ENCODE measurements around the gene FCF1.
A peak's percentile ranks its signal among the peaks of the same experiment; 100 is the strongest.

The FCF1 gene

GRCh38 chr14:74712499-74713394 is at the start of gene FCF1, which contains the start of gene AREL1:
TSS of gene FCF1 (plus strand) at chr14:74713144. CDS start at chr14:74713198, 54 bp downstream.
TSS of gene AREL1 (minus strand) at chr14:74713080. CDS start at chr14:74685615, 27,465 bp downstream.
- peak; percentile 93 for DNase-seq

GRCh38 chr14:74663884-74664283 is 49.1 kb upstream of the FCF1 start:
- no peak for DNase-seq

- no peak for DNase-seq
These were observed 48.2 kb upstream of the FCF1 start for GRCh38 chr14:74664717-74665116.

GRCh38 chr14:74667758-74668157 is 45.2 kb upstream of the FCF1 start:
- DNase-seq: no peak

- no peak for DNase-seq
These were observed 43.7 kb upstream of the FCF1 start for GRCh38 chr14:74669256-74669655.

GRCh38 chr14:74669846-74670245 is 43.1 kb upstream of the FCF1 start:
- DNase-seq: no peak

GRCh38 chr14:74670726-74671411 is 42.1 kb upstream of the FCF1 start:
- no peak for DNase-seq

GRCh38 chr14:74671789-74672188 is 41.2 kb upstream of the FCF1 start:
- no peak for DNase-seq

- no peak for DNase-seq
These were observed 39.2 kb upstream of the FCF1 start for GRCh38 chr14:74673768-74674167.

- DNase-seq: no peak
These were observed 37.7 kb upstream of the FCF1 start for GRCh38 chr14:74675219-74675618.

GRCh38 chr14:74682169-74682952 is 30.6 kb upstream of the FCF1 start:
- no peak for DNase-seq

GRCh38 chr14:74683406-74683805 is 29.5 kb upstream of the FCF1 start:
- no peak for DNase-seq

GRCh38 chr14:74684434-74684833 is 28.5 kb upstream of the FCF1 start:
- no peak for DNase-seq

GRCh38 chr14:74685056-74685455 is 27.9 kb upstream of the FCF1 start:
- no peak for DNase-seq

GRCh38 chr14:74685921-74686678 is 26.8 kb upstream of the FCF1 start:
- DNase-seq: no peak

GRCh38 chr14:74691456-74691855 is 21.5 kb upstream of the FCF1 start:
- no peak for DNase-seq

GRCh38 chr14:74693191-74693590 is 19.8 kb upstream of the FCF1 start:
- no peak for DNase-seq

GRCh38 chr14:74695406-74695805 is 17.5 kb upstream of the FCF1 start:
- DNase-seq: no peak

GRCh38 chr14:74697011-74697410 is 15.9 kb upstream of the FCF1 start:
- no peak for DNase-seq

GRCh38 chr14:74697543-74697942 is 15.4 kb upstream of the FCF1 start:
- DNase-seq: no peak

GRCh38 chr14:74697976-74698375 is 15.0 kb upstream of the FCF1 start:
- no peak for DNase-seq

- no peak for DNase-seq
These were observed 14.5 kb upstream of the FCF1 start for GRCh38 chr14:74698465-74698864.

GRCh38 chr14:74702293-74702692 is 10.7 kb upstream of the FCF1 start:
- no peak for DNase-seq
